Measurements from ENCODE around the gene F2RL1. TPM values are rescaled to one million over a fixed set of nuclear protein-coding genes. Genes with fewer than 3 reads are reported as not detected.

Gene F2RL1
- total RNA-seq, 6 donors from 2014 or later = 2.1 to 9.7 (median 8.1) TPM

GRCh38 chr5:76863001-76863400, 44.2 kb downstream of the F2RL1 start:
- Histone ChIP-seq H3K9me3 (no peaks in the 10 kb centered on the region), H3K27me3 (no peaks in the 10 kb centered on the region), H3K4me1 (no peaks in the 10 kb centered on the region), H3K4me3 (no peak overlapping the region), H3K27ac (no peak overlapping the region), H3K36me3 (no peaks in the 10 kb centered on the region)
- DNase-seq (no peak), ATAC-seq (ENCODE audit: low FRiP score in 2 of 2) (no peak)
- WGBS, 2 donors = 33 to 38% methylated on average over 1 of the region's 1 CpG
- TF ChIP-seq CTCF (IDR thresholded peaks at IDR 0.05) (no peak), POLR2A (IDR thresholded peaks at IDR 0.05) (no peak), EP300 (IDR thresholded peaks at IDR 0.05) (no peak)

GRCh38 chr5:76866503-76866902, 47.7 kb downstream of the F2RL1 start:
- H3K4me3 ChIP-seq = no peak overlapping the region
- WGBS, 2 donors = 85 to 91% methylated on average over 2 of the region's 2 CpGs
- H3K36me3 ChIP-seq = no peaks in the 10 kb centered on the region
- ATAC-seq (ENCODE audit: low FRiP score in 2 of 2) (no peak), DNase-seq (no peak)
- no peak overlapping the region for H3K27ac ChIP-seq
- no peaks in the 10 kb centered on the region for H3K4me1 ChIP-seq
- TF ChIP-seq POLR2AphosphoS5 (IDR thresholded peaks at IDR 0.05) = no peak
- TF ChIP-seq POLR2A (IDR thresholded peaks at IDR 0.05) = no peak
- no peak for TF ChIP-seq EP300 (IDR thresholded peaks at IDR 0.05)
- no peak for TF ChIP-seq CTCF (IDR thresholded peaks at IDR 0.05)
- H3K27me3 ChIP-seq = no peaks in the 10 kb centered on the region
- H3K9me3 ChIP-seq = no peaks in the 10 kb centered on the region

- Histone ChIP-seq H3K9me3 (no peaks in the 10 kb centered on the region), H3K4me3 (no peak overlapping the region), H3K27ac (no peak overlapping the region), H3K36me3 (no peaks in the 10 kb centered on the region), H3K27me3 (no peaks in the 10 kb centered on the region), H3K4me1 (no peaks in the 10 kb centered on the region)
- 68 to 78% methylated on average over 4 of the region's 4 CpGs for WGBS, 2 donors
- ATAC-seq (ENCODE audit: low FRiP score in 2 of 2) = no peak
- DNase-seq = no peak
- TF ChIP-seq POLR2AphosphoS5 (IDR thresholded peaks at IDR 0.05) (no peak), EP300 (IDR thresholded peaks at IDR 0.05) (no peak), POLR2A (IDR thresholded peaks at IDR 0.05) (no peak), CTCF (IDR thresholded peaks at IDR 0.05) (no peak)
These were observed 48.2 kb downstream of the F2RL1 start for GRCh38 chr5:76867038-76867437.

- Histone ChIP-seq H3K27me3 (no peaks in the 10 kb centered on the region), H3K27ac (no peak overlapping the region), H3K9me3 (no peaks in the 10 kb centered on the region), H3K36me3 (no peaks in the 10 kb centered on the region), H3K4me3 (no peak overlapping the region), H3K4me1 (no peaks in the 10 kb centered on the region)
- DNase-seq (peak in 1 of 2 donors; percentile 56), ATAC-seq (ENCODE audit: low FRiP score in 2 of 2) (peak; percentile 73 to 86)
- 73 to 80% methylated on average over 8 of the region's 8 CpGs for WGBS, 2 donors
- TF ChIP-seq EP300 (IDR thresholded peaks at IDR 0.05) = no peak
- TF ChIP-seq CTCF (IDR thresholded peaks at IDR 0.05) = peak; percentile 57 to 83 (median 71)
These were observed 49.2 kb downstream of the F2RL1 start for GRCh38 chr5:76867827-76868693.

- no peak for DNase-seq
- no peak overlapping the region for H3K4me3 ChIP-seq
- 77 to 83% methylated on average over 6 of the region's 6 CpGs for WGBS, 2 donors
- no peak overlapping the region for H3K27ac ChIP-seq
- no peaks in the 10 kb centered on the region for H3K9me3 ChIP-seq
- H3K27me3 ChIP-seq = no peaks in the 10 kb centered on the region
- no peak for ATAC-seq (ENCODE audit: low FRiP score in 2 of 2)
- H3K36me3 ChIP-seq = no peaks in the 10 kb centered on the region
- TF ChIP-seq EP300 (IDR thresholded peaks at IDR 0.05) (no peak), POLR2A (IDR thresholded peaks at IDR 0.05) (no peak), CTCF (IDR thresholded peaks at IDR 0.05) (no peak), POLR2AphosphoS5 (IDR thresholded peaks at IDR 0.05) (no peak)
- H3K4me1 ChIP-seq = no peaks in the 10 kb centered on the region
These were observed 51.2 kb downstream of the F2RL1 start for GRCh38 chr5:76870046-76870445.
